ENCODE data around the gene PRKN. TPM values are rescaled to one million over a fixed set of nuclear protein-coding genes. Genes with fewer than 3 reads are reported as not detected.

PRKN gene
- total RNA-seq, 1 donor from 2014 or later = 1.3 TPM

GRCh38 chr6:161673026-161673425 is 1054.5 kb downstream of the PRKN start:
- H3K9me3 ChIP-seq (ENCODE audit: insufficient read depth, low read depth, low read length) = no peaks in the 10 kb centered on the region
- H3K4me1 Mint-ChIP-seq (ENCODE audit: low read depth, unreplicated experiment) = peaks cover 1% of the 10 kb centered on the region
- H2AFZ ChIP-seq (ENCODE audit: low read depth, low read length) = no peak overlapping the region
- H3K36me3 ChIP-seq (ENCODE audit: insufficient read depth, low read length) = no peaks in the 10 kb centered on the region
- TF ChIP-seq EZH2 (IDR thresholded peaks at IDR 0.05; ENCODE audit: insufficient read depth, low read length) (no peak), CTCF (IDR thresholded peaks at IDR 0.05; ENCODE audit: insufficient read depth, low read depth, low read length) (no peak)
- H3K36me3 Mint-ChIP-seq (ENCODE audit: low read depth, unreplicated experiment) = peaks cover 2% of the 10 kb centered on the region
- no peak overlapping the region for H3K9ac ChIP-seq (ENCODE audit: low read length)
- H3K27me3 Mint-ChIP-seq (ENCODE audit: low read depth, unreplicated experiment) = peaks cover 2% of the 10 kb centered on the region
- H3K27ac ChIP-seq (ENCODE audit: low read depth, low read length) = no peak overlapping the region
- no peak overlapping the region for H3K4me3 ChIP-seq (ENCODE audit: insufficient read depth, low read depth, low read length)
- no peaks in the 10 kb centered on the region for H3K27me3 ChIP-seq (ENCODE audit: insufficient read depth, low read length)
- H3K27ac Mint-ChIP-seq (ENCODE audit: unreplicated experiment) = no peak overlapping the region
- no peak overlapping the region for H3K4me3 Mint-ChIP-seq (ENCODE audit: unreplicated experiment)
- DNase-seq (ENCODE audit: low read depth) = no peak
- no peaks in the 10 kb centered on the region for H3K4me1 ChIP-seq (ENCODE audit: insufficient read depth, low read length)
- no peaks in the 10 kb centered on the region for H3K79me2 ChIP-seq (ENCODE audit: insufficient read depth, low read length)
- no peak overlapping the region for H3K4me2 ChIP-seq (ENCODE audit: low read length)
- H4K20me1 ChIP-seq (ENCODE audit: insufficient read depth, low read length) = no peaks in the 10 kb centered on the region
- no peak for FAIRE-seq
- peaks cover 2% of the 10 kb centered on the region for H3K9me3 Mint-ChIP-seq (ENCODE audit: unreplicated experiment)

GRCh38 chr6:161671117-161671516 is 1056.4 kb downstream of the PRKN start:
- no peak overlapping the region for H3K27ac ChIP-seq (ENCODE audit: low read depth, low read length)
- H3K36me3 ChIP-seq (ENCODE audit: insufficient read depth, low read length) = no peaks in the 10 kb centered on the region
- H3K79me2 ChIP-seq (ENCODE audit: insufficient read depth, low read length) = no peaks in the 10 kb centered on the region
- no peak for DNase-seq (ENCODE audit: low read depth)
- no peak overlapping the region for H3K4me2 ChIP-seq (ENCODE audit: low read length)
- no peaks in the 10 kb centered on the region for H4K20me1 ChIP-seq (ENCODE audit: insufficient read depth, low read length)
- no peak for FAIRE-seq
- Mint-ChIP-seq H3K27ac (ENCODE audit: unreplicated experiment) (no peak overlapping the region), H3K27me3 (ENCODE audit: low read depth, unreplicated experiment) (peaks cover 2% of the 10 kb centered on the region), H3K9me3 (ENCODE audit: unreplicated experiment) (peaks cover 2% of the 10 kb centered on the region), H3K4me3 (ENCODE audit: unreplicated experiment) (no peak overlapping the region), H3K4me1 (ENCODE audit: low read depth, unreplicated experiment) (peaks cover 1% of the 10 kb centered on the region), H3K36me3 (ENCODE audit: low read depth, unreplicated experiment) (peaks cover 2% of the 10 kb centered on the region)
- no peaks in the 10 kb centered on the region for H3K27me3 ChIP-seq (ENCODE audit: insufficient read depth, low read length)
- H3K4me1 ChIP-seq (ENCODE audit: insufficient read depth, low read length) = no peaks in the 10 kb centered on the region
- H3K4me3 ChIP-seq (ENCODE audit: insufficient read depth, low read depth, low read length) = no peak overlapping the region
- TF ChIP-seq CTCF (IDR thresholded peaks at IDR 0.05; ENCODE audit: insufficient read depth, low read depth, low read length) (no peak), EZH2 (IDR thresholded peaks at IDR 0.05; ENCODE audit: insufficient read depth, low read length) (no peak)
- no peak overlapping the region for H3K9ac ChIP-seq (ENCODE audit: low read length)
- H2AFZ ChIP-seq (ENCODE audit: low read depth, low read length) = no peak overlapping the region
- no peaks in the 10 kb centered on the region for H3K9me3 ChIP-seq (ENCODE audit: insufficient read depth, low read depth, low read length)

GRCh38 chr6:161668665-161669064 is 1058.9 kb downstream of the PRKN start:
- DNase-seq (ENCODE audit: low read depth) = no peak

More at GRCh38 chr6:161668665-161669064, 1058.9 kb downstream of the PRKN start:
- Mint-ChIP-seq H3K9me3 (ENCODE audit: unreplicated experiment) (peaks cover 5% of the 10 kb centered on the region), H3K27me3 (ENCODE audit: low read depth, unreplicated experiment) (peaks cover 2% of the 10 kb centered on the region), H3K4me1 (ENCODE audit: low read depth, unreplicated experiment) (no peaks in the 10 kb centered on the region), H3K27ac (ENCODE audit: unreplicated experiment) (no peak overlapping the region), H3K36me3 (ENCODE audit: low read depth, unreplicated experiment) (peaks cover 2% of the 10 kb centered on the region), H3K4me3 (ENCODE audit: unreplicated experiment) (no peak overlapping the region)
- Histone ChIP-seq H3K79me2 (ENCODE audit: insufficient read depth, low read length) (no peaks in the 10 kb centered on the region), H3K9ac (ENCODE audit: low read length) (no peak overlapping the region), H4K20me1 (ENCODE audit: insufficient read depth, low read length) (no peaks in the 10 kb centered on the region), H3K27ac (ENCODE audit: low read depth, low read length) (no peak overlapping the region), H3K4me2 (ENCODE audit: low read length) (no peak overlapping the region), H2AFZ (ENCODE audit: low read depth, low read length) (no peak overlapping the region), H3K36me3 (ENCODE audit: insufficient read depth, low read length) (no peaks in the 10 kb centered on the region), H3K9me3 (ENCODE audit: insufficient read depth, low read depth, low read length) (no peaks in the 10 kb centered on the region), H3K4me1 (ENCODE audit: insufficient read depth, low read length) (no peaks in the 10 kb centered on the region), H3K4me3 (ENCODE audit: insufficient read depth, low read depth, low read length) (no peak overlapping the region), H3K27me3 (ENCODE audit: insufficient read depth, low read length) (no peaks in the 10 kb centered on the region)
- no peak for TF ChIP-seq EZH2 (IDR thresholded peaks at IDR 0.05; ENCODE audit: insufficient read depth, low read length)
- TF ChIP-seq CTCF (IDR thresholded peaks at IDR 0.05; ENCODE audit: insufficient read depth, low read depth, low read length) = no peak
- no peak for FAIRE-seq
